DND-41 (cell line): Measurements from ENCODE around the gene RNF212.

ENCODE experiments used
- ATAC-seq: fragments of 200-7000 bp; cut with Tn5 transposase; 3 replicates; pipeline ENCODE4 v1.9.1; 2021; ENCODE audit warnings: low read depth; ENCODE audit not compliant: insufficient read depth
- DNase-seq: peaks from one replicate; pipeline ENCODE4 v3.0.0-alpha.2; 2020
- H2AFZ ChIP-seq: 2 replicates; pipeline ENCODE4 v1.6.0; 2012; ENCODE audit warnings: low read depth, low read length
- H3K27ac ChIP-seq: 2 replicates; pipeline ENCODE4 v1.5.1; 2012; ENCODE audit warnings: low read length, inconsistent platforms
- H3K27me3 ChIP-seq: fragments of 200-600 bp; sonication (generic); 2 replicates; pipeline ENCODE4 v1.6.0; 2012; ENCODE audit warnings: low read length, mild to moderate bottlenecking, inconsistent platforms; ENCODE audit not compliant: insufficient read depth, poor library complexity
- H3K36me3 ChIP-seq: 2 replicates; pipeline ENCODE4 v1.5.1; 2012; ENCODE audit warnings: low read length, inconsistent platforms; ENCODE audit not compliant: insufficient read depth
- H3K4me1 ChIP-seq: 2 replicates; pipeline ENCODE4 v1.5.1; 2012; ENCODE audit warnings: mild to moderate bottlenecking, low read length; ENCODE audit not compliant: insufficient read depth
- H3K4me2 ChIP-seq: 2 replicates; pipeline ENCODE4 v1.6.0; 2012; ENCODE audit warnings: mild to moderate bottlenecking, moderate library complexity, low read length, inconsistent platforms; ENCODE audit not compliant: insufficient read depth
- H3K4me3 ChIP-seq, 2 experiments: fragments of 200-600 bp in 1 of 2; shearing (Covaris generic) in 1 of 2; 2 replicates each; pipeline ENCODE4 v1.5.1; 2012 to 2016; ENCODE audit warnings: inconsistent platforms in 2 of 2, low read length in 2 of 2, mild to moderate bottlenecking in 2 of 2, low read depth in 1 of 2, moderate library complexity in 1 of 2
- H3K79me2 ChIP-seq: 2 replicates; pipeline ENCODE4 v1.6.0; 2012; ENCODE audit warnings: low read length, inconsistent platforms; ENCODE audit not compliant: insufficient read depth
- H3K9ac ChIP-seq: 2 replicates; pipeline ENCODE4 v1.6.0; 2012; ENCODE audit warnings: low read depth, mild to moderate bottlenecking, inconsistent platforms, low read length, moderate library complexity
- H3K9me3 ChIP-seq: 2 replicates; pipeline ENCODE4 v1.5.1; 2012; ENCODE audit warnings: low read length, moderate library complexity, mild to moderate bottlenecking, inconsistent platforms; ENCODE audit not compliant: insufficient read depth, severe bottlenecking
- H4K20me1 ChIP-seq: 2 replicates; pipeline ENCODE4 v1.6.0; 2012; ENCODE audit warnings: low read length; ENCODE audit not compliant: insufficient read depth
- EZH2 ChIP-seq: IDR thresholded peaks from 3 replicates; pipeline ENCODE4 v1.6.1; 2012; ENCODE audit warnings: borderline replicate concordance, low read depth, mild to moderate bottlenecking, moderate library complexity, low read length, inconsistent platforms; ENCODE audit not compliant: severe bottlenecking
- TF ChIP-seq, protein P1 (sequence below): IDR thresholded peaks from 2 replicates; pipeline ENCODE4 v1.5.1; 2012; ENCODE audit warnings: borderline replicate concordance, low read length, moderate library complexity, mild to moderate bottlenecking; ENCODE audit not compliant: poor library complexity, severe bottlenecking; ENCODE audit errors: extremely low read depth

Gene RNF212

DNA sequence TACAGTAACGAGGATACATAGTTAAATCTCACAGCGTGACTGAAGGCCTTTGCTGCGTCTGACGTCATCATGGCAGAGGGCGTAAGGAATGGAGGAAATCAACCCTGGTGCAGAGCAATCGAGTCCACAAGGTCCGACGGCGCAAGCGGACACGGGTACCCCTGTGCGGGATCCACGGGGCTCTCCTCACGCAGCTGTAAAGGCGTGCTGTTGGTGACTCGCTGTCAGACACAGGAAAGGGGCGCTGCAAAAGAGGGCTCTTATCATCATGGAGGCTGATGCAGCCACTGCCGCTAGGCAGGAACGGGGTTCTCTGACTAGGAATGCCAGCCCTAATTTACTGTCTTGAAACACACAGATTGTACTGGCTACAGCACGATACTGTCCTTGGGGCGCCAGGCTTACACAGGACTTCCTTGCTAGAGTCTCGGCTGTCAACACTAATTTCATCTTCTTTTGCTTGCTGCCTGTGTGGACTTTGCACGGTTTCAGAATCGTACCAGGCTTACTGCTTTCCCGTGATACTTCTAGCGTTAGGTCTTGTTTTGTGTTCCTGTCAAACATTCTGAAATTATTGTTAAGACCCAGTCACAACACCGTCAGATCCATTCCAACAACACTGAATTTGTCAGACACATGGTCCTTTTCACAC is 13.6 kb downstream of the RNF212 start:
- no peaks in the 10 kb centered on the region for H3K9me3 ChIP-seq
- no peak overlapping the region for H3K4me2 ChIP-seq
- H3K36me3 ChIP-seq, result no peaks in the 10 kb centered on the region
- no peak overlapping the region for H3K4me3 ChIP-seq
- H3K4me1 ChIP-seq, result no peaks in the 10 kb centered on the region
- DNase-seq (no peak), ATAC-seq (no peak)
- no peak overlapping the region for H2AFZ ChIP-seq
- TF ChIP-seq EZH2, result no peak
- TF ChIP-seq, protein P1, sequence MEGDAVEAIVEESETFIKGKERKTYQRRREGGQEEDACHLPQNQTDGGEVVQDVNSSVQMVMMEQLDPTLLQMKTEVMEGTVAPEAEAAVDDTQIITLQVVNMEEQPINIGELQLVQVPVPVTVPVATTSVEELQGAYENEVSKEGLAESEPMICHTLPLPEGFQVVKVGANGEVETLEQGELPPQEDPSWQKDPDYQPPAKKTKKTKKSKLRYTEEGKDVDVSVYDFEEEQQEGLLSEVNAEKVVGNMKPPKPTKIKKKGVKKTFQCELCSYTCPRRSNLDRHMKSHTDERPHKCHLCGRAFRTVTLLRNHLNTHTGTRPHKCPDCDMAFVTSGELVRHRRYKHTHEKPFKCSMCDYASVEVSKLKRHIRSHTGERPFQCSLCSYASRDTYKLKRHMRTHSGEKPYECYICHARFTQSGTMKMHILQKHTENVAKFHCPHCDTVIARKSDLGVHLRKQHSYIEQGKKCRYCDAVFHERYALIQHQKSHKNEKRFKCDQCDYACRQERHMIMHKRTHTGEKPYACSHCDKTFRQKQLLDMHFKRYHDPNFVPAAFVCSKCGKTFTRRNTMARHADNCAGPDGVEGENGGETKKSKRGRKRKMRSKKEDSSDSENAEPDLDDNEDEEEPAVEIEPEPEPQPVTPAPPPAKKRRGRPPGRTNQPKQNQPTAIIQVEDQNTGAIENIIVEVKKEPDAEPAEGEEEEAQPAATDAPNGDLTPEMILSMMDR, result no peak
- no peaks in the 10 kb centered on the region; the same call in 1 of the 2 replicates for H4K20me1 ChIP-seq
- no peaks in the 10 kb centered on the region for H3K27me3 ChIP-seq
- no peak overlapping the region for H3K9ac ChIP-seq
- H3K27ac ChIP-seq, result no peak overlapping the region
- H3K79me2 ChIP-seq, result no peaks in the 10 kb centered on the region

DNA sequence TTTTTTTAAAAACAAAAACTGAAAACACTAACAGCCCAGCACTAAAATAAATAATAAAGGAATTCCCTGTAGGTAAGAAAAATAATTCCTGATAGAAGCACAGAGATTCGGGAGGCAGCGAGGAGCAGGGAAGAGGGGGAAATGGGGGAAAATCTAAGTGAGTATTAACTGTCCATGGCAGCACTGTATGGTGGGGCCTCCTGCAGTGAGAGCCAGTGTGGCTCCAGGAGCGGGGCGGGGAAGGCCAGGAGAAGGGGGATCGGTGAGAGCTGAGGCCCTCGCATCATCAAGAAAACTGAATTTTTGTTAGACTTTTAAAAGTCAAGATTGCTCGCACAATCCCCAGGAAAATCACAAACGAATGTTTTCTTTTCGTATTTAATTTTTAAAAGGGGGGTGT is 14.1 kb downstream of the RNF212 start:
- Histone ChIP-seq H3K4me3 (no peak overlapping the region), H3K9me3 (no peaks in the 10 kb centered on the region), H3K9ac (no peak overlapping the region), H3K27me3 (no peaks in the 10 kb centered on the region), H2AFZ (no peak overlapping the region), H3K27ac (no peak overlapping the region), H3K79me2 (no peaks in the 10 kb centered on the region), H3K4me2 (no peak overlapping the region), H3K4me1 (no peaks in the 10 kb centered on the region), H4K20me1 (no peaks in the 10 kb centered on the region), H3K36me3 (no peaks in the 10 kb centered on the region)
- ATAC-seq, result no peak
- DNase-seq, result no peak
- no peak for TF ChIP-seq EZH2
- TF ChIP-seq, protein P1, result no peak

DNA sequence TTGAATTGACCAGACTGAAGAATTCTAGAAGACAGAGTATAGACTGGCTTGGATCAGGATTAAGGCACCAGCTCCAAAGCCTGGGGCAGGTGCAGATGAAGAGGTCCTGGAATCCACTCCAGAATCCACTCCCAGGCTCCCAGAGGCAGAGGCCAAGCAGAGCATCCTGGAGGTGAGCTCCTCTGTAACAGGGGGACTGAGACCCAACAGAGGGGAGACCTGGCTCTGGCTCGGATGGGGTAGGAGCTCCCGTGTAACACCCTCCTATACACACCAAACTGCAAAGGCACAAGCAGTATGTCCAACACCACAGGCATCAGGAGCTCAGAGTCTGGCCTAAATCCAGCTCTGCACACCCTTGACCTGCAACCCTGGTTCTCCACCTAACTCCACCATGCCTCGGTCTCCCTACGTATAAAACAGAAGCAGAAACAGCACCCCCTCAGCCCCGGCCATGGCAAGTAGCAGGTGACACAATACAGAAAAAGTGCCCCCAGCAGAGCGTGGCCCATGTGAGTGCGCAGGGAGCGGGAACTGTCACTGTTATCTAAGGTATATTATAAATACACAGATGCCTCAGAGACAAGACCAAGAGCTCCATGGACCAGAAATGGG is 14.9 kb downstream of the RNF212 start:
- TF ChIP-seq EZH2, result no peak
- TF ChIP-seq, protein P1, result no peak

More for the DNA sequence above, 14.9 kb downstream of the RNF212 start:
- Histone ChIP-seq H3K36me3 (no peaks in the 10 kb centered on the region), H3K79me2 (no peaks in the 10 kb centered on the region), H3K9me3 (no peaks in the 10 kb centered on the region), H4K20me1 (no peaks in the 10 kb centered on the region), H3K4me3 (no peak overlapping the region), H3K9ac (no peak overlapping the region), H2AFZ (no peak overlapping the region), H3K27ac (no peak overlapping the region), H3K27me3 (no peaks in the 10 kb centered on the region), H3K4me2 (no peak overlapping the region), H3K4me1 (no peaks in the 10 kb centered on the region)
- ATAC-seq, result no peak
- no peak for DNase-seq
